ENCODE measurements around the gene RNF212.

Gene RNF212

GRCh38 chr4:1122505-1122904 lies 9.1 kb upstream of the RNF212 start:
- TF ChIP-seq CTCF (IDR thresholded peaks at IDR 0.05; ENCODE audit: low read depth, low read length, missing control alignments) = no peak
- H3K4me3 ChIP-seq (replicated peaks; ENCODE audit: low read depth, low read length) = no peak overlapping the region
- no peak for DNase-seq (ENCODE audit: extremely low read depth, low read depth)

- no peak overlapping the region for H3K4me3 ChIP-seq (replicated peaks; ENCODE audit: low read depth, low read length)
- TF ChIP-seq CTCF (IDR thresholded peaks at IDR 0.05; ENCODE audit: low read depth, low read length, missing control alignments) = no peak
- no peak for DNase-seq (ENCODE audit: extremely low read depth, low read depth)
Observed at GRCh38 chr4:1116838-1117237, 3.5 kb upstream of the RNF212 start.

- H3K4me3 ChIP-seq (replicated peaks; ENCODE audit: low read depth, low read length) = no peak overlapping the region
- TF ChIP-seq CTCF (IDR thresholded peaks at IDR 0.05; ENCODE audit: low read depth, low read length, missing control alignments) = no peak
- DNase-seq (ENCODE audit: extremely low read depth, low read depth) = no peak
Observed at GRCh38 chr4:1115528-1116293, 2.3 kb upstream of the RNF212 start.

GRCh38 chr4:1112821-1113182 lies 562 bp downstream of the RNF212 start:
- no peak for TF ChIP-seq CTCF (IDR thresholded peaks at IDR 0.05; ENCODE audit: low read depth, low read length, missing control alignments)
- DNase-seq (ENCODE audit: extremely low read depth, low read depth) = no peak
- no peak overlapping the region for H3K4me3 ChIP-seq (replicated peaks; ENCODE audit: low read depth, low read length)

GRCh38 chr4:1112174-1112820 lies 1.1 kb downstream of the RNF212 start:
- no peak for DNase-seq (ENCODE audit: extremely low read depth, low read depth)
- no peak for TF ChIP-seq CTCF (IDR thresholded peaks at IDR 0.05; ENCODE audit: low read depth, low read length, missing control alignments)
- H3K4me3 ChIP-seq (replicated peaks; ENCODE audit: low read depth, low read length) = no peak overlapping the region

- no peak for TF ChIP-seq CTCF (IDR thresholded peaks at IDR 0.05; ENCODE audit: low read depth, low read length, missing control alignments)
- DNase-seq (ENCODE audit: extremely low read depth, low read depth) = no peak
- no peak overlapping the region for H3K4me3 ChIP-seq (replicated peaks; ENCODE audit: low read depth, low read length)
Observed at GRCh38 chr4:1111259-1111809, 2.0 kb downstream of the RNF212 start.

Measured in HFF-Myc (cell line).